ENCODE data around the gene CTXND2. TPM values are rescaled to one million over a fixed set of nuclear protein-coding genes. Genes with fewer than 3 reads are reported as not detected.

Gene CTXND2
- total and polyA plus RNA-seq, 2 of the 8 experiments (the other 6 are each of a cell fraction or from before 2014, with no cell fraction given) = not detected

- POLR2A ChIA-PET (ENCODE audit: partially characterized antibody) = interaction anchor here (1.9 kb wide), 1 partner anchor 78 kb away, joined by 5 read pairs; the partner anchor contains the start of gene MINDY1
- no peak for FAIRE-seq
- no peak overlapping the region for H4K5ac ChIP-seq (ENCODE audit: insufficient read length, low read depth, low read length)
Measured at GRCh38 chr1:150928286-150928685, 41.4 kb downstream of the CTXND2 start.

More at GRCh38 chr1:150928286-150928685, 41.4 kb downstream of the CTXND2 start:
- Histone ChIP-seq H3K79me2 (ENCODE audit: control insufficient read depth in 1 of 2, insufficient read depth in 2 of 2, low read length in 2 of 2) (peaks cover 0 to 15% of the 10 kb centered on the region in 2 experiments; a peak in 2 of 4 replicates), H2BK12ac (ENCODE audit: low read depth, low read length) (no peak overlapping the region), H2BK5ac (ENCODE audit: low read depth, low read length) (no peak overlapping the region), H3K27ac (ENCODE audit: low read depth, low read length) (no peak overlapping the region), H3K4me1 (replicated peaks in 1 of 4; ENCODE audit: control insufficient read depth in 3 of 4, insufficient read depth in 4 of 4, low read length in 3 of 4) (no peaks in the 10 kb centered on the region), H4K20me1 (replicated peaks in 1 of 2; ENCODE audit: control insufficient read depth in 1 of 2, insufficient read depth in 2 of 2, low read length in 2 of 2) (no peaks in the 10 kb centered on the region), H3K79me1 (ENCODE audit: low read depth, low read length) (0 out of 2 replicates have a peak, but pooled peaks cover 2% of the 10 kb centered on the region), H3K4ac (replicated peaks; ENCODE audit: insufficient read length, low read depth, low read length) (no peak overlapping the region), H3K23ac (ENCODE audit: insufficient read length) (no peak overlapping the region), H3K18ac (ENCODE audit: extremely low read depth, low read length) (no peak overlapping the region), H3K9ac (replicated peaks in 1 of 4; ENCODE audit: extremely low read depth in 1 of 4, low read depth in 3 of 4, low read length in 3 of 4) (no peak overlapping the region), H4K8ac (ENCODE audit: extremely low read depth, insufficient read depth, low read length) (no peak overlapping the region), H2BK120ac (replicated peaks; ENCODE audit: low read depth, low read length) (no peak overlapping the region), H3K14ac (ENCODE audit: insufficient read length) (no peak overlapping the region), H3K27me3 (replicated peaks in 1 of 4; ENCODE audit: control insufficient read depth in 3 of 4, extremely low read depth in 1 of 4, insufficient read depth in 3 of 4, low read length in 3 of 4) (no peaks in the 10 kb centered on the region), H2AFZ (ENCODE audit: low read length) (no peak overlapping the region), H3K56ac (replicated peaks; ENCODE audit: insufficient read length, low read depth, low read length) (no peak overlapping the region), H3K4me3 (ENCODE audit: extremely low read depth in 1 of 4, insufficient read depth in 2 of 4, low read depth in 3 of 4, low read length in 4 of 4) (no peak overlapping the region), H2BK15ac (ENCODE audit: low read length) (no peak overlapping the region), H3K36me3 (ENCODE audit: control insufficient read depth in 2 of 4, insufficient read depth in 4 of 4, low read length in 3 of 4) (peaks cover 15 to 47% (median 26%) of the 10 kb centered on the region in 4 experiments), H3K23me2 (ENCODE audit: low read depth, low read length) (no peaks in the 10 kb centered on the region), H4K91ac (replicated peaks; ENCODE audit: insufficient read length, low read length) (no peak overlapping the region), H3K4me2 (ENCODE audit: insufficient read depth in 1 of 2, low read depth in 2 of 2, low read length in 2 of 2) (no peak overlapping the region), H2AK5ac (ENCODE audit: low read depth, low read length) (no peak overlapping the region), H3K9me3 (ENCODE audit: insufficient read depth in 2 of 2, low read depth in 1 of 2, low read length in 1 of 2) (no peaks in the 10 kb centered on the region), H2BK20ac (ENCODE audit: low read length) (no peak overlapping the region)
- CTCF ChIA-PET (ENCODE audit: partially characterized antibody) = no interaction called here
- DNase-seq (ENCODE audit: low read depth in 1 of 2, low spot score in 2 of 2) = no peak
- WGBS, 2 experiments (ENCODE audit: extremely low coverage in 1 of 2, insufficient coverage in 1 of 2, insufficient read length in 1 of 2, insufficient replicate concordance in 2 of 2, low coverage in 1 of 2, low lambda C conversion rate in 2 of 2, missing lambda C conversion rate in 1 of 2) = 95% methylated on average over 3 of the region's 3 CpGs; no CpG with 5 or more reads in 1 of the 2 experiments
- TF ChIP-seq EGR1 (IDR thresholded peaks at IDR 0.05; ENCODE audit: borderline replicate concordance, low read depth, low read length) (no peak), CBX5 (IDR thresholded peaks at IDR 0.05; ENCODE audit: low read depth, low read length) (no peak), RBBP5 (IDR thresholded peaks at IDR 0.05; ENCODE audit: borderline replicate concordance, low read depth, low read length) (no peak), SIX5 (IDR thresholded peaks at IDR 0.05; ENCODE audit: low read depth, low read length) (no peak), POU5F1 (IDR thresholded peaks at IDR 0.05; ENCODE audit: low read depth, low read length) (no peak), CTBP2 (IDR thresholded peaks at IDR 0.05; ENCODE audit: borderline replicate concordance, insufficient read depth, insufficient read length, low read length) (no peak), ZNF274 (IDR thresholded peaks at IDR 0.05; ENCODE audit: borderline replicate concordance, extremely low read depth, low read length) (no peak), RFX5 (IDR thresholded peaks at IDR 0.05; ENCODE audit: borderline replicate concordance, low read depth, low read length) (no peak), NRF1 (IDR thresholded peaks at IDR 0.05; ENCODE audit: low read depth, low read length) (no peak), MAFK (IDR thresholded peaks at IDR 0.05; ENCODE audit: low read depth, low read length) (no peak), SUZ12 (IDR thresholded peaks at IDR 0.05; ENCODE audit: low read length) (no peak)

Measured in H1 (cell line).